HG03575 (cell line): ENCODE results near the gene GET3.
"Not testable (repeated sequence)": the region's sequence is repeated elsewhere in the genome, so short reads cannot be mapped to it uniquely, and the experiment has no call there.

Source experiments
- ATAC-seq: cut with Tn5 transposase; IDR thresholded peaks from one replicate; pipeline ENCODE4 v1.9.1; 2021; ENCODE audit not compliant: unreplicated experiment, insufficient number of reproducible peaks, low FRiP score; ENCODE audit errors: extremely low read depth

Gene GET3

GRCh38 chr19:12712077-12712476, 25.2 kb upstream of the GET3 start:
- ATAC-seq = not testable (repeated sequence)

- not testable (repeated sequence) for ATAC-seq
Measured at GRCh38 chr19:12713304-12713703, 24.0 kb upstream of the GET3 start.

GRCh38 chr19:12715102-12715501, 22.2 kb upstream of the GET3 start:
- ATAC-seq = no peak

GRCh38 chr19:12715929-12716328, 21.4 kb upstream of the GET3 start:
- ATAC-seq = no peak

- ATAC-seq = no peak
Measured at GRCh38 chr19:12720296-12720695, 17.0 kb upstream of the GET3 start.

- ATAC-seq = no peak
Measured at GRCh38 chr19:12720851-12721655, 16.2 kb upstream of the GET3 start.

- ATAC-seq = no peak
Measured at GRCh38 chr19:12721656-12722565, 15.4 kb upstream of the GET3 start.

- peak; percentile 60 for ATAC-seq
Measured at GRCh38 chr19:12722566-12723380, 14.5 kb upstream of the GET3 start.

- no peak for ATAC-seq
Measured at GRCh38 chr19:12723381-12723640, 14.0 kb upstream of the GET3 start.

GRCh38 chr19:12723641-12724426, 13.5 kb upstream of the GET3 start, which contains the start of gene TNPO2:
TNPO2 (minus strand) TSS chr19:12723932; CDS start chr19:12720977, 2,955 bp downstream.
- ATAC-seq = no peak

GRCh38 chr19:12725612-12726011, 11.7 kb upstream of the GET3 start:
- not testable (repeated sequence) for ATAC-seq

GRCh38 chr19:12726988-12727316, 10.3 kb upstream of the GET3 start:
- no peak for ATAC-seq

GRCh38 chr19:12727745-12728433, 9.4 kb upstream of the GET3 start:
- no peak for ATAC-seq

- no peak for ATAC-seq
Measured at GRCh38 chr19:12730064-12730463, 7.2 kb upstream of the GET3 start.

- ATAC-seq = no peak
Measured at GRCh38 chr19:12731337-12731736, 6.0 kb upstream of the GET3 start.

- ATAC-seq = no peak
Measured at GRCh38 chr19:12733369-12734214, 3.7 kb upstream of the GET3 start.

GRCh38 chr19:12737835-12738351, 596 bp downstream of the GET3 start:
- no peak for ATAC-seq
